AG09309 (cell line): Measurements from ENCODE around the gene TRAF7.

Experiments used
- DNase-seq: peaks from one replicate; pipeline ENCODE4 v3.0.0-alpha.2; 2010; ENCODE audit warnings: low read depth
- H3K4me3 ChIP-seq: 2 replicates; pipeline ENCODE4 v1.5.1; 2011; ENCODE audit warnings: mild to moderate bottlenecking, low read depth, low read length, moderate library complexity; ENCODE audit not compliant: control insufficient read depth
- TF ChIP-seq, protein P1 (sequence below): IDR thresholded peaks from 2 replicates; pipeline ENCODE4 v1.5.1; 2011; ENCODE audit warnings: mild to moderate bottlenecking, low read depth, low read length, inconsistent platforms; ENCODE audit not compliant: insufficient read depth, control insufficient read depth; ENCODE audit errors: missing control alignments

The TRAF7 gene

DNA sequence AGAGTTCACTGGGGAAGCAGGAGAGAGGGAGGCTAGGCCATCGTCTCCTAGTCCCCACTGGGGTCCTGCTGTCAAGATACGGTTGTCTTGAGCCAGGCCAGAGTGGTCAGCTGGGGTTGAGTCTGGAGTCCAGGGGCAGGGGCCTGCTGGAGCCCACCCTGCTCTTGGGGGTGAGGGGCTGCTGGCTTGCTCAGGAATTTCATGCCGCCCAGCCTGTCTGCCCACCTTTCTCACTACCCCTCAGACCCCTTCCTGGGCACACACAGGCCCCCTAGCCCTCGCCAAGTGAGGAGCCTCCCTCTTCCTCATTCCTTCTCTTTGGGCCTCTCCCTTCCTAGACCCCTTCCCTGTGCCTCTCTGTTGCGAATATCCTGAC, 1.3 kb downstream of the TRAF7 start:
- H3K4me3 ChIP-seq: peak overlapping the region; percentile 87
- TF ChIP-seq, protein P1, sequence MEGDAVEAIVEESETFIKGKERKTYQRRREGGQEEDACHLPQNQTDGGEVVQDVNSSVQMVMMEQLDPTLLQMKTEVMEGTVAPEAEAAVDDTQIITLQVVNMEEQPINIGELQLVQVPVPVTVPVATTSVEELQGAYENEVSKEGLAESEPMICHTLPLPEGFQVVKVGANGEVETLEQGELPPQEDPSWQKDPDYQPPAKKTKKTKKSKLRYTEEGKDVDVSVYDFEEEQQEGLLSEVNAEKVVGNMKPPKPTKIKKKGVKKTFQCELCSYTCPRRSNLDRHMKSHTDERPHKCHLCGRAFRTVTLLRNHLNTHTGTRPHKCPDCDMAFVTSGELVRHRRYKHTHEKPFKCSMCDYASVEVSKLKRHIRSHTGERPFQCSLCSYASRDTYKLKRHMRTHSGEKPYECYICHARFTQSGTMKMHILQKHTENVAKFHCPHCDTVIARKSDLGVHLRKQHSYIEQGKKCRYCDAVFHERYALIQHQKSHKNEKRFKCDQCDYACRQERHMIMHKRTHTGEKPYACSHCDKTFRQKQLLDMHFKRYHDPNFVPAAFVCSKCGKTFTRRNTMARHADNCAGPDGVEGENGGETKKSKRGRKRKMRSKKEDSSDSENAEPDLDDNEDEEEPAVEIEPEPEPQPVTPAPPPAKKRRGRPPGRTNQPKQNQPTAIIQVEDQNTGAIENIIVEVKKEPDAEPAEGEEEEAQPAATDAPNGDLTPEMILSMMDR: no peak
- no peak for DNase-seq

DNA sequence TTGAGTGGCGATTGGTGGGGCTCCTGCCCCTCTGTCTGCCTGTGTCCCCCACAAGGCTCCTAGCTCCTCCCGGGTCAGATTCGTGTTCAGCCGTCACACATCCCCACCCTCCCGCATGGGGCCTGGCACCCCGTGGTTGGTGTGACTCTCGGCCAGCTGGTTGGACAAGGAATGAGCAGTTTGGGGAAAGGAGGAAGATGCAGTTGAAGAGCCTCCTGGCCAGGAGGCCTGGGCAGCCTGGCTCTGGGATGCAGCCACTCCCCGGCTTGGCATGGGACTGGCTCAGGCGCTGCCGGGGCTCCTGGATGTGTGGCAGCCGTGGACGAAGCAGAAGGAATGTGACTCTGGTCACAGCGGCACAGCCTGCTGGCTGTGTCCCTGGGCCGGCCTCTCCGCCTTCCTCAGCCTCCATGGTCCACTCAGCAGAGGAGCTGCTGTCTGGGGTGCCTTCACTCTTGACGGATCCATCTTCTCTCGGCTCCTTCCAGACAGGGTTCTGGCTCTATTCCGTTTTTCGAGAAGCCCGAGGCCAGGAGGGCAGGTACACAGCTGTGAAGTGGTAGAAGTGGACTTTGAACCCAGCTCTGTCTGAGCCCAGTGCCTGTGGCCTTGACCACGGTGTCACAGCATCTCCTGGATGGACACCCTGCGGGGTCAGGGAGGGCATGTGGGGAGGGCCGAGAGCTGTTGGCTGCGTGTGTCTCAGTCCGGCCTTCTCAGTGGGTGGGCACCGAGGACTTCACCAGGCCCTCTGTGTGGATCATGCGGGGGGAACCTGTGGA, 2.1 kb downstream of the TRAF7 start:
- H3K4me3 ChIP-seq: peak overlapping the region; percentile 87; the same call in 1 of the 2 replicates
- no peak for DNase-seq
- TF ChIP-seq, protein P1: no peak

DNA sequence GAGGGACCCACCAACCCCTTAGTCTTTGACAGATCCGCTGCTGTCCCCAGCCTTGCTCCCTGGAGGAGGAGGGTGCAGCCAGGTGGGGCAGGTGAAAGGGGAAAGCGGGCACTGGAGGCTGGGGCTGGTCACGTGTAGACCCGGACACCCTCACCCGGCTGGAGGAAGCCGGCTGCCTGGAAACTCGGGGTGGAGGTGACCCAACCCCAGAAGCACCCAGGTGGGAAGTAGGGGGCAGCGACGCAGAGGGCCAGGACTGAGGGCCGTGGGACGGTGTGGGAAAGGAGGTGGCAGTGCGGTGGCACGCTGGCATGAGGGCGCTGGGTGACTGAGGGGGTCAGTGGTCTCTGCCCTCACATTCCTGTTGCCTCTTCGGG, 2.7 kb downstream of the TRAF7 start:
- TF ChIP-seq, protein P1: no peak
- no peak for DNase-seq
- H3K4me3 ChIP-seq: no peak overlapping the region

DNA sequence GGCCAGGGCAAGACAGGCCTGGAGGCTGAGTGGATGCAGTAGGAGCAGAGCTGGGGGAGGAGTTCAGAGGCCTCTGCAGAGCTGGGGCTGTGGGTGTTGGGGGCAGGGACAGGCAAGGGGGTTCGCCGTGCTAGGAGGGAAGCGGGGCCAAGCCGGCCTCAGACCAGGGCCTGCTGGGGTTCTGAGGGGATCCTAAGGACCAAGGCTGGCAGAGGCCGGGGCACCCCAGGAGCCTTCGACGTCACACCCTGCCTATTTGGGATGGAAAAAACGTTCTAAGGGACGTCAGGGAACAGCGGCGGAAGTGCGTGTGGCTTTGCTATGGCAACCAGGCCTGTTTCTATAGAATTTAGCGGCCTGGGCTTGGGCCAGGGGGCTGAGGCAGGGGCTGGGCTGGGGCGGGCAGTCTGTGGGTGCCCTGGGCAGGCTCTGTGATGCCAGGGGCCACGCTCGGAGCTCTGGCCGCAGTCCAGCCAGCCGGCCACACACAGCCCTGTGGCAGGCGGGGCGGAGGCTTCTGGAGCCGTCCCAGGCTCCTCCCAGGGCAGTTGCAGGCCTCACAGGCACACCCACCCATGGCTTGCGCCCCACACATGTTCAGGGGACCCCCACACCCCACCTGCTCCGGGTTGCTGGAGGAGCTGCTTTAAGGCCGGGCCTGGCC, 3.7 kb downstream of the TRAF7 start:
- DNase-seq: no peak
- H3K4me3 ChIP-seq: no peak overlapping the region
- TF ChIP-seq, protein P1: no peak

DNA sequence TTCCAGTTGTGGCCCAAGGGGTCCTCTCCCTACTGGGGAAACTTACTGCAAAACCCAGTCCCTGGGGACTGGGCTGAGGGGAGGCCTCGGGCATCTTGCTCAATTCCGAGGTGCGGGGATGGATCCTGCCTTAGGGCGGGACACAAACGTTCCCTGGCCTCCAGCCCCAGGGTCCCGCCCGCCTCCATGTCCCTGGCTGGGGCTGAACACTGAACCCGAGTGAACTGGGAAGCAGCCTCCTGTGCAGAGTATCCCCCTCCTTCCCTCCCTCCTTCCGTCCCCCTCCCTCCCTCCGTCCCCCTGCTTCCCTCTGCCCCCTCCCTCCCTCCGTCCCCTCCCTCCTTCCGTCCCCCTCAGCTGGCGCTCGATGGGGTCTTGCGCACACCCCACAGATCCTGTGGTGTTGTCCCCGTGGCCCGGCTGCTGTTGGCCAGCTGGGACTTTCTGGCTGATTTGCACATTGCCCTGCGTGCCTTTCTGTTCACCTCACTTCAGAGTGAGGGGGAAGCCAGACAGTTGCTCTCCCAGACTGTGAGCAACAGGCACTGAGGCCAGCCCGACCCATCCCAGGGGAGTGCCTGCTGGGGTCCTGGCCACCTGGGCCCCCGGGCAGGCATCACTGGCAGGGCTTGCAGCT, 5.5 kb downstream of the TRAF7 start:
- DNase-seq: no peak
- TF ChIP-seq, protein P1: no peak
- no peak overlapping the region for H3K4me3 ChIP-seq

DNA sequence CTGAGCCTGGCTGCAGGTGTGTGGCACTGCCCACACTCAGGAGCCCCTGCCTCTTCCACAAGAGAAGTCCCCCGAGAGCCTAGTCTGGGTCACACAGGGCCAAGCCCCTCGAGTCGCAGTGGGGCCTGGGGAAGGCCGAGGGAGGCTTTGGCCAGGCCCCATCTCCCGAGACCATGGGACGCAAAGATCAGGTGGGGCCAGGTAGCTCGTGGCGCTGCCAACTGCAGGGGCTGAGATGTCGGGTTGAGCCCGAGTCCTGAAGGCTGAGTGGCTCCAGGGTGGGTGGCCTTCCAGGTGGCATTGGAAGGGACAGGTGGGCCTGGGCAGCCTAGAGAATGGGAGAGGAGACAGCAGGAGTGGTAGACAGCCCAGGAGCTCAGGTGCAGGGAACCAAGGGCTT, 6.3 kb downstream of the TRAF7 start:
- DNase-seq: no peak
- H3K4me3 ChIP-seq: no peak overlapping the region
- TF ChIP-seq, protein P1: no peak
